Fibroblast of the aortic adventitia (primary cell): Measurements from ENCODE around the gene TMEM41A. TPM values are rescaled to one million over a fixed set of nuclear protein-coding genes. Genes with fewer than 3 reads are reported as not detected.

ENCODE experiments used
- DNase-seq: peaks from one replicate; pipeline ENCODE4 v3.0.0-alpha.2; 2010; ENCODE audit warnings: low read depth
- H3K4me3 ChIP-seq: 2 replicates; pipeline ENCODE4 v1.5.1; 2011; ENCODE audit warnings: low read depth, mild to moderate bottlenecking, control low read depth, low read length, moderate library complexity
- CTCF ChIP-seq: IDR thresholded peaks from 2 replicates; pipeline ENCODE4 v1.5.1; 2011; ENCODE audit warnings: mild to moderate bottlenecking, low read length, control low read depth, inconsistent platforms; ENCODE audit not compliant: insufficient read depth
- total RNA-seq: library from RNA; depleted of rRNA; stranded (reverse); fragments of >200 nt; gene quantifications from 2 replicates; pipeline ENCODE4 v1.2.3, GENCODE V29; 2012; ENCODE audit warnings: low replicate concordance

Gene TMEM41A
- total RNA-seq, 1 donor, result 14.5 TPM

- no peak for TF ChIP-seq CTCF
- H3K4me3 ChIP-seq, result no peak overlapping the region
- no peak for DNase-seq
Measured at GRCh38 chr3:185517387-185518130, 18.7 kb upstream of the TMEM41A start.

GRCh38 chr3:185511711-185512110 lies 12.9 kb upstream of the TMEM41A start:
- H3K4me3 ChIP-seq, result no peak overlapping the region
- DNase-seq, result no peak
- no peak for TF ChIP-seq CTCF

GRCh38 chr3:185508335-185508991 lies 9.6 kb upstream of the TMEM41A start:
- no peak for DNase-seq
- no peak for TF ChIP-seq CTCF
- no peak overlapping the region for H3K4me3 ChIP-seq

- no peak for TF ChIP-seq CTCF
- no peak overlapping the region for H3K4me3 ChIP-seq
- no peak for DNase-seq
Measured at GRCh38 chr3:185507883-185508282, 9.0 kb upstream of the TMEM41A start.

- TF ChIP-seq CTCF, result no peak
- DNase-seq, result no peak
- H3K4me3 ChIP-seq, result no peak overlapping the region
Measured at GRCh38 chr3:185504636-185505035, 5.8 kb upstream of the TMEM41A start.

GRCh38 chr3:185503521-185503920 lies 4.7 kb upstream of the TMEM41A start:
- TF ChIP-seq CTCF, result no peak
- no peak overlapping the region for H3K4me3 ChIP-seq
- DNase-seq, result no peak

- no peak for DNase-seq
- no peak for TF ChIP-seq CTCF
- no peak overlapping the region for H3K4me3 ChIP-seq
Measured at GRCh38 chr3:185502987-185503386, 4.2 kb upstream of the TMEM41A start.
